SU-DHL-6 (cell line): Measurements from ENCODE around the gene OPTN.
"Not testable (repeated sequence)": the region's sequence is repeated elsewhere in the genome, so short reads cannot be mapped to it uniquely, and the experiment has no call there.

Source experiments
- H2AFZ ChIP-seq: fragments of 200-600 bp; sonication (generic); 2 replicates; pipeline ENCODE4 v1.6.1; 2014; ENCODE audit warnings: low read depth, mild to moderate bottlenecking, moderate library complexity, mixed read lengths, antibody characterized with exemption, low read length; ENCODE audit not compliant: severe bottlenecking
- H3F3A ChIP-seq: fragments of 200-600 bp; shearing (Covaris generic); 2 replicates; pipeline ENCODE4 v1.6.0; 2016; ENCODE audit warnings: antibody characterized with exemption, mild to moderate bottlenecking; ENCODE audit not compliant: insufficient read depth
- H3K27ac ChIP-seq: fragments of 200-600 bp; sonication (generic); 2 replicates; pipeline ENCODE4 v1.5.1; 2016; ENCODE audit warnings: low read depth, mild to moderate bottlenecking, low read length, moderate library complexity, mixed read lengths
- H3K27me3 ChIP-seq: fragments of 200-600 bp; sonication (generic), shearing (Covaris generic); 2 replicates; pipeline ENCODE4 v1.6.0; 2014; ENCODE audit warnings: mild to moderate bottlenecking, low read length
- H3K36me3 ChIP-seq: fragments of 200-600 bp; sonication (generic); 2 replicates; pipeline ENCODE4 v1.6.1; 2014; ENCODE audit warnings: mild to moderate bottlenecking, low read length, mixed read lengths
- H3K4me2 ChIP-seq: fragments of 300-600, 200-600 bp; shearing (Covaris generic), sonication (generic); 2 replicates; pipeline ENCODE4 v1.6.0; 2014; ENCODE audit warnings: low read length, low read depth, mild to moderate bottlenecking; ENCODE audit not compliant: poor library complexity, severe bottlenecking
- H3K4me3 ChIP-seq: fragments of 200-600 bp; sonication (generic); 2 replicates; pipeline ENCODE4 v1.5.1; 2014; ENCODE audit warnings: antibody characterized with exemption, low read length, mild to moderate bottlenecking, mixed read lengths; ENCODE audit not compliant: insufficient read depth, poor library complexity, severe bottlenecking
- H3K79me2 ChIP-seq: fragments of 200-600 bp; sonication (generic); 2 replicates; pipeline ENCODE4 v1.6.1; 2014; ENCODE audit warnings: mild to moderate bottlenecking, low read length, moderate library complexity; ENCODE audit not compliant: insufficient read depth
- H3K9ac ChIP-seq: fragments of 200-600 bp; sonication (generic); 2 replicates; pipeline ENCODE4 v1.7.0; 2014; ENCODE audit warnings: mild to moderate bottlenecking, low read length
- H3K9me2 ChIP-seq: fragments of 200-600 bp; sonication (generic); replicated peaks from 2 replicates; pipeline ENCODE4 v1.6.1; 2014; ENCODE audit warnings: low read length; ENCODE audit not compliant: insufficient read depth
- H3K9me3 ChIP-seq: fragments of 200-600 bp; sonication (generic); 2 replicates; pipeline ENCODE4 v1.6.1; 2014; ENCODE audit warnings: low read length, mixed read lengths; ENCODE audit not compliant: insufficient read depth
- H4K20me1 ChIP-seq: fragments of 200-600 bp; sonication (generic); 2 replicates; pipeline ENCODE4 v1.6.1; 2014; ENCODE audit warnings: low read depth, mild to moderate bottlenecking, antibody characterized with exemption, low read length, moderate library complexity, mixed read lengths
- CTCF ChIP-seq: fragments of 200-600 bp; sonication (generic); IDR thresholded peaks from one replicate; pipeline ENCODE4 v1.5.1; 2017; ENCODE audit warnings: antibody characterized with exemption, mild to moderate bottlenecking, low read length, moderate library complexity; ENCODE audit not compliant: insufficient read depth, poor library complexity, severe bottlenecking
- EZH2phosphoT487 ChIP-seq: fragments of 200-600 bp; sonication (generic), shearing (Covaris generic); conservative IDR thresholded peaks from 2 replicates; pipeline ENCODE4 v1.6.1; 2018; ENCODE audit warnings: mild to moderate bottlenecking, antibody characterized with exemption, low read length, moderate library complexity, mixed read lengths

Gene OPTN

GRCh38 chr10:13090289-13090688 is 9.7 kb upstream of the OPTN start:
- TF ChIP-seq CTCF, result no peak
- no peak for TF ChIP-seq EZH2phosphoT487
- no peak overlapping the region for H3K9ac ChIP-seq
- no peak overlapping the region for H3K4me2 ChIP-seq
- no peaks in the 10 kb centered on the region for H4K20me1 ChIP-seq
- no peak overlapping the region for H3K27ac ChIP-seq
- no peaks in the 10 kb centered on the region for H3K9me2 ChIP-seq
- no peaks in the 10 kb centered on the region for H3K27me3 ChIP-seq
- no peak overlapping the region for H2AFZ ChIP-seq
- no peaks in the 10 kb centered on the region for H3K36me3 ChIP-seq
- H3F3A ChIP-seq, result no peaks in the 10 kb centered on the region
- H3K79me2 ChIP-seq, result no peaks in the 10 kb centered on the region
- 0 out of 2 replicates have a peak, but pooled peaks cover under 1% of the 10 kb centered on the region for H3K9me3 ChIP-seq
- H3K4me3 ChIP-seq, result no peak overlapping the region

DNA sequence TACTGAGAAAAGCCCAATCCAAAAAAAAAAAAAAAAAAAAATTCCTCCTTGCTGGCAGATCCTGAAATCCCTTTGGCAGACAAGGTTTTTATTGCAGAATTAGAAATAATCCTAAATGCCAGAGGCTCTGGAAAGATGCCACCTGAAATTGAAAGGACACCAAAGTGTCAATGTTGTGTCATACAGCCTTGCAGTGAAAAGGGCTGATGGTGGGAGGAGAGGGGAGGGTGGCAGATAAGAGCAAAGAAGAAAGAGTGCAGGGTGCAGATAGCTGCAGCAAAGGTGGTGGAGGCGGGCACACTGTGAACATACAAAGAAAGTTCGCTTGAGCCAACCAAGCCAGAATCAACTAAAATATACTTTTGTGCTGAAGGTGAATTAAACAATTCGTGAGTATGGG is 8.2 kb upstream of the OPTN start:
- no peak overlapping the region for H2AFZ ChIP-seq
- no peaks in the 10 kb centered on the region for H3F3A ChIP-seq
- no peak overlapping the region for H3K4me3 ChIP-seq
- no peaks in the 10 kb centered on the region for H3K79me2 ChIP-seq
- no peak for TF ChIP-seq EZH2phosphoT487
- TF ChIP-seq CTCF, result no peak
- no peak overlapping the region for H3K4me2 ChIP-seq
- no peak overlapping the region for H3K27ac ChIP-seq
- H4K20me1 ChIP-seq, result no peaks in the 10 kb centered on the region
- H3K9ac ChIP-seq, result no peak overlapping the region
- no peaks in the 10 kb centered on the region for H3K27me3 ChIP-seq
- H3K36me3 ChIP-seq, result no peaks in the 10 kb centered on the region
- no peaks in the 10 kb centered on the region for H3K9me2 ChIP-seq
- no peaks in the 10 kb centered on the region for H3K9me3 ChIP-seq

GRCh38 chr10:13092291-13093102 is 7.5 kb upstream of the OPTN start:
- H3F3A ChIP-seq, result no peaks in the 10 kb centered on the region
- H3K9me3 ChIP-seq, result no peaks in the 10 kb centered on the region
- H3K4me3 ChIP-seq, result no peak overlapping the region
- H3K9me2 ChIP-seq, result no peaks in the 10 kb centered on the region
- H3K27me3 ChIP-seq, result no peaks in the 10 kb centered on the region
- H3K9ac ChIP-seq, result no peak overlapping the region
- no peaks in the 10 kb centered on the region for H3K36me3 ChIP-seq
- no peak for TF ChIP-seq CTCF
- H3K4me2 ChIP-seq, result no peak overlapping the region
- no peak overlapping the region for H2AFZ ChIP-seq
- no peaks in the 10 kb centered on the region for H3K79me2 ChIP-seq
- H4K20me1 ChIP-seq, result no peaks in the 10 kb centered on the region
- H3K27ac ChIP-seq, result no peak overlapping the region

- not testable (repeated sequence) for H3K27ac ChIP-seq, H3K27me3 ChIP-seq
Observed at GRCh38 chr10:13094082-13094481, 5.9 kb upstream of the OPTN start.

More at GRCh38 chr10:13094082-13094481, 5.9 kb upstream of the OPTN start:
- not testable (repeated sequence) for H3K9me3 ChIP-seq, H3K9ac ChIP-seq, H3K9me2 ChIP-seq, H3K79me2 ChIP-seq, H3K36me3 ChIP-seq, H3K4me2 ChIP-seq, H3K4me3 ChIP-seq, H2AFZ ChIP-seq, H4K20me1 ChIP-seq, H3F3A ChIP-seq
